Left colon (tissue), 2 donors: ENCODE data around the gene SLC9A1. TPM values are rescaled to one million over a fixed set of nuclear protein-coding genes. Genes with fewer than 3 reads are reported as not detected.
"Not testable (repeated sequence)": the region's sequence is repeated elsewhere in the genome, so short reads cannot be mapped to it uniquely, and the experiment has no call there.

Experiments used
- ATAC-seq: fragments of 200-7000 bp; cut with Tn5 transposase; one replicate; pipeline ENCODE4 v1.9.1; 2020; ENCODE audit warnings: mild to moderate bottlenecking, moderate library complexity
- DNase-seq, 2 donors: peaks; one replicate each; pipeline ENCODE4 v3.0.0-alpha.2; 2020
- intact Hi-C, 2 donors: fragments of 100-400 bp; cut with DNase I in 1 of 2; cut with micrococcal nuclease in 1 of 2; formaldehyde crosslinking; loops; one replicate each; pipeline versions ENCODE4 v1.11.2 to v1.14.0; 2022; cut with DNase I, micrococcal nuclease
- total RNA-seq, 2 donors: library from RNA; stranded (reverse); fragmentation: NEBNext Ultra II Directional; extraction: Animal tissue kit (Norgen Biotek cat#: 25700); gene quantifications; one replicate each; pipeline ENCODE4 v1.2.1, GENCODE V29; 2021
- donor health status: DM: no; HTN: no; CAD: no.
- donor health status: DM: yes; HTN: yes; CAD: no.

The SLC9A1 gene
- total RNA-seq, 2 donors from 2014 or later, result 122 to 131 TPM

- no peak for DNase-seq
- ATAC-seq, result no peak
- intact Hi-C loops, result no loop called here
Observed at GRCh38 chr1:27138368-27138767, 16.6 kb downstream of the SLC9A1 start.

GRCh38 chr1:27137544-27138075 lies 17.3 kb downstream of the SLC9A1 start:
- intact Hi-C loops, result no loop called here

GRCh38 chr1:27136998-27137542 lies 17.9 kb downstream of the SLC9A1 start:
- ATAC-seq (peak; percentile 17), DNase-seq (peak in 1 of 2 donors; percentile 79)
- intact Hi-C loops, result no loop called here

More at GRCh38 chr1:27137544-27138075, 17.3 kb downstream of the SLC9A1 start:
- peak; percentile 57 for ATAC-seq
- peak; percentile 61 to 67 for DNase-seq

- no peak for DNase-seq
- intact Hi-C loops, result no loop called here
Observed at GRCh38 chr1:27136236-27136551, 18.7 kb downstream of the SLC9A1 start.

DNA sequence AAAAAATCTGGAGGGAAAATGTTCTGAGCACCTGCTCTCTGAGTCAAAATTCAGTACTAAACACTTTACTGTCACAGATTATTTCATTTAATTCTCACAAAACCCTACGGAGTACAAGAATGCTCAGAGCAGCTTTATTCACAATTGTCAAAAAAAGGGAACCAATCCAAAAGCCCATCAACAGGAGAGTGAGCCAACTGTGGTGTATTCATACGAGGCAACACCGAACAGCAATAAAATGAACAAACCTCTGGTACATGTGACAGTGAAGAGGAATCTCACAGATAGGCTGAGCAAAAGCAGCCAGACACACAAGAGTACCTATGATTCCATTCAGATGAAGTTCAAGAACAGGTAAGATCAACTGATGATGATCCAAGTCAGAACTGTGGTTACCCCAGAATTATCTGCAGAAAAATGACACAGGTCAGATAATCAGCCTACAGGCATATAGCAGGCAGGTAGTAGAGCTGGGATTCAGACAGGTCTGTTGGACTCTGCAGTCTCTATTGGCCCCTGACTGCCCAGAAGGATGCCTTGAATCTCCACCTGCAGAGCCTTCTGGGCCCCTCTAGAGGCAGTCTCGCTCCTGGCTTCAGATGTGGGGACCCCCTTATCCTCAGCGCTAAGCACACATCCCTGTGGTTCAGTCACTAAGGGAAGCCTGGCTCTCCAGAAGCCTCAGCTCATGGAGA lies 19.2 kb downstream of the SLC9A1 start:
- no peak for ATAC-seq
- DNase-seq, result no peak

More at GRCh38 chr1:27136236-27136551, 18.7 kb downstream of the SLC9A1 start:
- peak; percentile 13 for ATAC-seq

GRCh38 chr1:27133991-27134390 lies 20.9 kb downstream of the SLC9A1 start:
- ATAC-seq (no peak), DNase-seq (no peak)
- intact Hi-C loops, result no loop called here

More for the DNA sequence above, 19.2 kb downstream of the SLC9A1 start:
- intact Hi-C loops, result no loop called here

- intact Hi-C loops, result no loop called here
- no peak for DNase-seq
- no peak for ATAC-seq
Observed at GRCh38 chr1:27133158-27133557, 21.8 kb downstream of the SLC9A1 start.

DNA sequence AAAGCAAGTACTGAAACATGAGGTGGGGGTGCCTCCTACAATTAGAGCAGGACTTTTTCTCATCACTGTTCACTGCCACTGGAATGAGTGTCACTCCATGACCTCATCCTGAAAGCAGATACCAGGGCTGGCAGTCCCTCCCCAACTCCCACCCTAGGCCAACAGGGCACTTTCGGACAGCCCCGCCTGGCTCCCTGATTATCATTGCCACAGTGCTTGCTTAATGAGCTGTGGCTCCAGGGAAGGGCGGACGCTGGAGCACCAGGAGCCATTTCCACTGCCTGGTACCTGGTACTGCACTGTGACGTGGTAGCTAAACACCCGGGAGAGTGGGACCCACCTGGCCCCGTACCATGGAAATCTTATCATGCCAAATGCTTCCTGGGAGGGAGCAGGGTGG lies 22.3 kb downstream of the SLC9A1 start:
- intact Hi-C loops, result no loop called here
- ATAC-seq, result peak; percentile 60
- no peak for DNase-seq

DNA sequence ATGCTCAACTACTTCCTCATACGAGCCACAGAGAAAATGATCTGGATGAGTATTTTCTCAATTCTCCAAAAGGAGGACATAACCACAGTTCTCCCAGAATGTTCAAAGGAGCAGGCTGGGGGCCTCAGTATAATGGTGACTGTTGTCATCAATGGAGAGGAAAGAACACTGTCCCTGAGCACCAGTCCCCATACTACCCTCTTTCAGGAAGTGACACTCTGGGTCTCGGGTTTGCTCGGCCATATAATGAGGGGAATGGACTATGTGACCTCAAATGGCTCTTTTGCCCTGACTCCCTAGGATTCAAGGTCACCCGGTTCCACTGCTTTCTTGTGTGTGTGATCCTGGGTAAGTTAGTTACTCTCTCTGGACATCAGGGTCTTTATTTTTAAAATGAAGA lies 22.8 kb downstream of the SLC9A1 start:
- no peak for DNase-seq
- intact Hi-C loops, result no loop called here
- ATAC-seq, result peak; percentile 28

DNA sequence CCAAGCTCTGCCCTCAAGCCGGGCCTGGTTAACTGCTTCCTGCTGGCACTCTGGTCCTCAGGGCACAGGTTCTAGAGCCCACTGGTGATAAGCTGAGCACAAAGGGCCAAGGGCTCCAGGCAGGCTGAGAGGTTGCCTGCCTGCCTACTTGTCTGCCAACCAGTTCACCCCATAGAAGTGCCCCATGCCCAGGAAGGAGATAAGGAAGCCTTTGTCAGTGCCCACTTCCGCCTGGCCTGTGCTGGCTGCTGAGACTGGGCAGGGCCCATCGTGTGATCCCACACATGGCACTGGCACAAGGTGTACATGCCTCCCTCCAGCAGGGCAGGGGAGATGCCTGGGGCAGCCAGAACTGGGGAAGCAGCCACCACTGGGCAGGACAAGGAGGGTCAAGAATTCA lies 24.1 kb downstream of the SLC9A1 start:
- ATAC-seq, result peak; percentile 52
- no peak for DNase-seq
- intact Hi-C loops, result no loop called here

- ATAC-seq (no peak), DNase-seq (no peak)
- intact Hi-C loops, result no loop called here
Observed at GRCh38 chr1:27129225-27129624, 25.7 kb downstream of the SLC9A1 start.

GRCh38 chr1:27127419-27127818 lies 27.5 kb downstream of the SLC9A1 start:
- DNase-seq, result no peak
- no peak for ATAC-seq
- intact Hi-C loops, result no loop called here

DNA sequence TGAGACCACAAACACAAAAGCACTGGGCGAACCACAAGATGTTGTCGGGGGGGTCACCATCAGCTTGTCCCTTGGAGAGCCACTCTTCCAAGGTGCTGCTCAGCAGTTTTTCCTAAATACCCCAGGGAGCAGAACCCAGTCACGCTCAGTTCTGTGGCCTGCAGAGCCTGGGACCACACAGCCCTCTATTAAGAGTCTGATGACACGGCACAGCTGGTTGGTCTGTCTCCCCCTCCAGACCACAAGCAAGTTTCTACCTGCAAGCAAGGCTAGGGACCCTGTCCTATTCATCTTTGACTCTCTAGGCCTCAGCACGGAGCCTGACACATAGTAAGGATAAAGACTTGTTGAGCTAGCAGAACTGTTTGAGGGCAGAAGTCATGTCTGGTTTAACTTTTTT lies 28.5 kb downstream of the SLC9A1 start:
- no peak for ATAC-seq
- no peak for DNase-seq
- intact Hi-C loops, result no loop called here

GRCh38 chr1:27125125-27125524 lies 29.8 kb downstream of the SLC9A1 start:
- DNase-seq, ATAC-seq, intact Hi-C loops: not testable (repeated sequence)

- no peak for ATAC-seq
- intact Hi-C loops, result no loop called here
- DNase-seq, result no peak
Observed at GRCh38 chr1:27124405-27124804, 30.5 kb downstream of the SLC9A1 start.

- DNase-seq, result peak; percentile 84 to 93
- intact Hi-C loops, result no loop called here
- peak; percentile 93 for ATAC-seq
Observed at GRCh38 chr1:27122652-27123051, 32.3 kb downstream of the SLC9A1 start.

DNA sequence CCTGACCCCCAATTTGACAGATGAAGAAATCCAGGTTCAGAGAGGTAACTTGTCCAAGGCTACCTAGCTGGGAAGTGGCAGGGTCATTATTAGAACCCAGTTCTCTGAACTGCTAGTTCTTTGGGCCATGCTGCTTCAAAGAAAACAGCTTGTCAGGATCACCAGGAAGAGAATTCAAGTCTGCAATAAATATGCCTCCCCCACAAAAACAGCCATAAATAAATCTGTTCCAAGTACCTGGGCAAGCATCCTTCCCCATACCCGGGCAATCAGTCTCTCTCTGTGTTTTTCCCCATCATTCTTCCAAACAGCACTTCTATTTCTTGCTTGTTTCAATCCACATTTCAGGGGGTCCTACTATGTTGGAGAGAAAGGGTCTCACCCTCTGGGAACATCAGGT lies 34.1 kb downstream of the SLC9A1 start:
- ATAC-seq, result no peak
- intact Hi-C loops, result no loop called here
- no peak for DNase-seq

DNA sequence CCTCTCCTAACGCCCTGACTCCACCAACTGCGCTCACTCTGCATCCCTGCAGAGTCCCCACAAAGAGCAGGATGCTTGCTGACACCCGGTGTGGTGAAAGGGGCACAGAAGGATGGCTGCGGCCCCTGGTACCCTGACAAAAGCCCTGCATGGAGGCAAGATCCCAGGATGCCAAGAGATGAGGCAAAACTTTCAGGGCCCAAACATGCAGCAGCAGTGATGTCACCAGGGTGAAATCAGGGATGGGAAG lies 36.6 kb downstream of the SLC9A1 start:
- ATAC-seq (no peak), DNase-seq (no peak)
- intact Hi-C loops, result no loop called here

- DNase-seq, result no peak
- intact Hi-C loops, result no loop called here
- ATAC-seq, result no peak
Observed at GRCh38 chr1:27117733-27118439, 37.0 kb downstream of the SLC9A1 start.

- DNase-seq, result no peak
- intact Hi-C loops, result no loop called here
Observed at GRCh38 chr1:27116697-27117096, 38.2 kb downstream of the SLC9A1 start.

More at GRCh38 chr1:27116697-27117096, 38.2 kb downstream of the SLC9A1 start:
- ATAC-seq, result no peak
